Neural progenitor cell (in vitro differentiated cells): ENCODE measurements around the gene SLC39A7. TPM values are rescaled to one million over a fixed set of nuclear protein-coding genes. Genes with fewer than 3 reads are reported as not detected.

Source experiments
- DNase-seq: peaks from one replicate; pipeline ENCODE4 v3.0.0-alpha.2; 2016; ENCODE audit warnings: low spot score
- H2AFZ ChIP-seq: fragments of 200-600 bp; sonication (generic); replicated peaks from 2 replicates; pipeline ENCODE4 v1.6.1; 2016; ENCODE audit warnings: antibody characterized with exemption
- H3F3A ChIP-seq: fragments of 200-600 bp; sonication (generic); 2 replicates; pipeline ENCODE4 v1.6.1; 2016; ENCODE audit warnings: antibody characterized with exemption, low read depth
- H3K27ac ChIP-seq: fragments of 200-600 bp; sonication (generic); 2 replicates; pipeline ENCODE4 v1.5.1; 2016; ENCODE audit warnings: mild to moderate bottlenecking
- H3K27me3 ChIP-seq: fragments of 200-600 bp; sonication (generic); 2 replicates; pipeline ENCODE4 v1.6.1; 2016; ENCODE audit warnings: mild to moderate bottlenecking, moderate library complexity
- H3K36me3 ChIP-seq: fragments of 200-600 bp; sonication (generic); 2 replicates; pipeline ENCODE4 v1.5.1; 2016
- H3K4me1 ChIP-seq: fragments of 200-600 bp; sonication (generic); 2 replicates; pipeline ENCODE4 v1.6.1; 2016; ENCODE audit warnings: mixed run types
- H3K4me2 ChIP-seq: fragments of 200-600 bp; sonication (generic); 2 replicates; pipeline ENCODE4 v1.6.1; 2016
- H3K4me3 ChIP-seq: fragments of 200-600 bp; sonication (generic); 2 replicates; pipeline ENCODE4 v1.5.1; 2016
- H3K79me2 ChIP-seq: fragments of 200-600 bp; sonication (generic); 2 replicates; pipeline ENCODE4 v1.6.1; 2016; ENCODE audit warnings: low read depth
- H3K9ac ChIP-seq: fragments of 200-600 bp; sonication (generic); 2 replicates; pipeline ENCODE4 v1.6.1; 2016
- H3K9me3 ChIP-seq: fragments of 200-600 bp; sonication (generic); 2 replicates; pipeline ENCODE4 v1.5.1; 2016; ENCODE audit warnings: low read depth
- H4K20me1 ChIP-seq: fragments of 200-600 bp; sonication (generic); 2 replicates; pipeline ENCODE4 v1.6.1; 2016; ENCODE audit warnings: low read depth
- H3K27ac Mint-ChIP-seq: 3 replicates; pipeline ENCODE4 v1.8.0; 2021; ENCODE audit warnings: mixed read lengths
- H3K27me3 Mint-ChIP-seq: 2 replicates; pipeline ENCODE4 v1.8.0; 2022; ENCODE audit warnings: low read depth, mild to moderate bottlenecking, inconsistent platforms, moderate library complexity, mixed read lengths; ENCODE audit not compliant: insufficient read depth
- H3K36me3 Mint-ChIP-seq: 3 replicates; pipeline ENCODE4 v1.8.0; 2021; ENCODE audit warnings: mixed read lengths
- H3K4me1 Mint-ChIP-seq: 3 replicates; pipeline ENCODE4 v1.8.0; 2021; ENCODE audit warnings: mixed read lengths
- H3K4me3 Mint-ChIP-seq: 3 replicates; pipeline ENCODE4 v1.8.0; 2021; ENCODE audit warnings: mild to moderate bottlenecking, moderate library complexity, mixed read lengths
- H3K9me3 Mint-ChIP-seq: 3 replicates; pipeline ENCODE4 v1.8.0; 2020; ENCODE audit warnings: mixed read lengths
- CTCF ChIP-seq: fragments of 200-600 bp; sonication (generic); IDR thresholded peaks from 2 replicates; pipeline ENCODE4 v1.5.1; 2017; ENCODE audit warnings: antibody characterized with exemption, mild to moderate bottlenecking
- EZH2 ChIP-seq: fragments of 200-600 bp; sonication (generic); IDR thresholded peaks from 2 replicates; pipeline ENCODE4 v1.6.1; 2017; ENCODE audit warnings: antibody characterized with exemption, mild to moderate bottlenecking, moderate library complexity
- EZH2phosphoT487 ChIP-seq: fragments of 200-600 bp; sonication (generic); IDR thresholded peaks from 2 replicates; pipeline ENCODE4 v1.6.1; 2017; ENCODE audit warnings: antibody characterized with exemption
- total RNA-seq: library from RNA; depleted of rRNA; stranded (reverse); fragments of >200 nt; gene quantifications from 2 replicates; pipeline ENCODE4 v1.2.3, GENCODE V29; 2015; ENCODE audit warnings: low replicate concordance

Gene SLC39A7
- total RNA-seq, 1 donor from 2014 or later = 40.8 TPM

GRCh38 chr6:33203443-33204164 is 2.9 kb downstream of the SLC39A7 start:
- no peak overlapping the region for H3K9ac ChIP-seq
- H3K27ac ChIP-seq = no peak overlapping the region
- peak overlapping the region; percentile 70 for H3K4me3 ChIP-seq
- peaks cover 67% of the 10 kb centered on the region for H3F3A ChIP-seq
- Mint-ChIP-seq H3K4me3 (peak overlapping the region; percentile 99), H3K4me1 (peaks cover 61% of the 10 kb centered on the region), H3K27me3 (peaks cover 9% of the 10 kb centered on the region), H3K36me3 (peaks cover 25% of the 10 kb centered on the region), H3K9me3 (no peaks in the 10 kb centered on the region), H3K27ac (peak overlapping the region; percentile 97)
- no peaks in the 10 kb centered on the region for H3K36me3 ChIP-seq
- peaks cover 38% of the 10 kb centered on the region for H3K79me2 ChIP-seq
- H4K20me1 ChIP-seq = peaks cover 40% of the 10 kb centered on the region
- no peak for DNase-seq
- peaks cover 39% of the 10 kb centered on the region for H3K4me1 ChIP-seq
- H2AFZ ChIP-seq = no peak overlapping the region
- peaks cover 8% of the 10 kb centered on the region for H3K27me3 ChIP-seq
- no peaks in the 10 kb centered on the region for H3K9me3 ChIP-seq
- TF ChIP-seq CTCF (no peak), EZH2phosphoT487 (no peak)
- H3K4me2 ChIP-seq = peak overlapping the region; percentile 85

GRCh38 chr6:33204165-33204414 is 3.4 kb downstream of the SLC39A7 start:
- Histone ChIP-seq H2AFZ (no peak overlapping the region), H3K4me1 (peaks cover 43% of the 10 kb centered on the region), H3F3A (peaks cover 72% of the 10 kb centered on the region), H4K20me1 (peaks cover 42% of the 10 kb centered on the region), H3K79me2 (peaks cover 40% of the 10 kb centered on the region), H3K27me3 (peaks cover 8% of the 10 kb centered on the region), H3K36me3 (no peaks in the 10 kb centered on the region), H3K27ac (no peak overlapping the region), H3K4me2 (peak overlapping the region; percentile 85), H3K9me3 (no peaks in the 10 kb centered on the region), H3K9ac (no peak overlapping the region), H3K4me3 (peak overlapping the region; percentile 70)
- Mint-ChIP-seq H3K27me3 (peaks cover 9% of the 10 kb centered on the region), H3K4me1 (peaks cover 61% of the 10 kb centered on the region), H3K4me3 (peak overlapping the region; percentile 99), H3K9me3 (no peaks in the 10 kb centered on the region), H3K36me3 (peaks cover 26% of the 10 kb centered on the region), H3K27ac (peak overlapping the region; percentile 97)
- DNase-seq = no peak
- TF ChIP-seq EZH2 (no peak), CTCF (no peak), EZH2phosphoT487 (no peak)

- peak; percentile 98 for DNase-seq
- H3K9ac ChIP-seq = no peak within 1 kb of the TSS
- H3K9me3 Mint-ChIP-seq = no peaks in the 10 kb centered on the region
- peaks cover 42% of the 10 kb centered on the region for H4K20me1 ChIP-seq
- peaks cover 73% of the 10 kb centered on the region for H3F3A ChIP-seq
- H3K27me3 Mint-ChIP-seq = peaks cover 13% of the 10 kb centered on the region
- H3K27me3 ChIP-seq = peaks cover 8% of the 10 kb centered on the region
- peak within 1 kb of the TSS; percentile 100 for H3K27ac Mint-ChIP-seq
- H3K36me3 ChIP-seq = no peaks in the 10 kb centered on the region
- H3K36me3 Mint-ChIP-seq = peaks cover 31% of the 10 kb centered on the region
- H3K4me3 Mint-ChIP-seq = peak within 1 kb of the TSS; percentile 99
- no peak within 1 kb of the TSS for H3K27ac ChIP-seq
- H3K4me1 Mint-ChIP-seq = peaks cover 61% of the 10 kb centered on the region
- peaks cover 40% of the 10 kb centered on the region for H3K79me2 ChIP-seq
- no peaks in the 10 kb centered on the region for H3K9me3 ChIP-seq
- H2AFZ ChIP-seq = no peak within 1 kb of the TSS
- TF ChIP-seq EZH2phosphoT487 (no peak), EZH2 (no peak), CTCF (no peak)
- H3K4me3 ChIP-seq = peak within 1 kb of the TSS; percentile 70
- peak within 1 kb of the TSS; percentile 85 for H3K4me2 ChIP-seq
- H3K4me1 ChIP-seq = peaks cover 43% of the 10 kb centered on the region
These were observed 3.9 kb downstream of the SLC39A7 start, which contains the start of gene HSD17B8 for GRCh38 chr6:33204415-33205190. Gene HSD17B8, plus strand, starts transcription at chr6:33204655. Its CDS starts 14 bp downstream, at chr6:33204669.
